Measurements from ENCODE around the gene PLVAP.
A peak's percentile ranks its signal among the peaks of the same experiment; 100 is the strongest.

The PLVAP gene

GRCh38 chr19:17348700-17349099 lies 28.4 kb downstream of the PLVAP start:
- TF ChIP-seq, protein P1, sequence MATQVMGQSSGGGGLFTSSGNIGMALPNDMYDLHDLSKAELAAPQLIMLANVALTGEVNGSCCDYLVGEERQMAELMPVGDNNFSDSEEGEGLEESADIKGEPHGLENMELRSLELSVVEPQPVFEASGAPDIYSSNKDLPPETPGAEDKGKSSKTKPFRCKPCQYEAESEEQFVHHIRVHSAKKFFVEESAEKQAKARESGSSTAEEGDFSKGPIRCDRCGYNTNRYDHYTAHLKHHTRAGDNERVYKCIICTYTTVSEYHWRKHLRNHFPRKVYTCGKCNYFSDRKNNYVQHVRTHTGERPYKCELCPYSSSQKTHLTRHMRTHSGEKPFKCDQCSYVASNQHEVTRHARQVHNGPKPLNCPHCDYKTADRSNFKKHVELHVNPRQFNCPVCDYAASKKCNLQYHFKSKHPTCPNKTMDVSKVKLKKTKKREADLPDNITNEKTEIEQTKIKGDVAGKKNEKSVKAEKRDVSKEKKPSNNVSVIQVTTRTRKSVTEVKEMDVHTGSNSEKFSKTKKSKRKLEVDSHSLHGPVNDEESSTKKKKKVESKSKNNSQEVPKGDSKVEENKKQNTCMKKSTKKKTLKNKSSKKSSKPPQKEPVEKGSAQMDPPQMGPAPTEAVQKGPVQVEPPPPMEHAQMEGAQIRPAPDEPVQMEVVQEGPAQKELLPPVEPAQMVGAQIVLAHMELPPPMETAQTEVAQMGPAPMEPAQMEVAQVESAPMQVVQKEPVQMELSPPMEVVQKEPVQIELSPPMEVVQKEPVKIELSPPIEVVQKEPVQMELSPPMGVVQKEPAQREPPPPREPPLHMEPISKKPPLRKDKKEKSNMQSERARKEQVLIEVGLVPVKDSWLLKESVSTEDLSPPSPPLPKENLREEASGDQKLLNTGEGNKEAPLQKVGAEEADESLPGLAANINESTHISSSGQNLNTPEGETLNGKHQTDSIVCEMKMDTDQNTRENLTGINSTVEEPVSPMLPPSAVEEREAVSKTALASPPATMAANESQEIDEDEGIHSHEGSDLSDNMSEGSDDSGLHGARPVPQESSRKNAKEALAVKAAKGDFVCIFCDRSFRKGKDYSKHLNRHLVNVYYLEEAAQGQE (IDR thresholded peaks at IDR 0.05; ENCODE audit: insufficient read depth in 1 of 2, low read depth in 2 of 2, low read length in 2 of 2), result no peak; a peak in 1 of 4 replicates
- TF ChIP-seq SIN3A (IDR thresholded peaks at IDR 0.05; ENCODE audit: borderline replicate concordance, insufficient read depth, low read length) (no peak), FOXP2 (optimal IDR thresholded peaks at IDR 0.05; ENCODE audit: borderline replicate concordance, extremely low read depth, extremely low read length, insufficient read depth) (peak; percentile 52), TAF1 (IDR thresholded peaks at IDR 0.05; ENCODE audit: borderline replicate concordance, insufficient read depth, low read length) (no peak), POLR2AphosphoS5 (IDR thresholded peaks at IDR 0.05; ENCODE audit: low read depth, low read length) (0 out of 2 replicates have a peak, but pooled peaks have one; percentile 39)

DNA sequence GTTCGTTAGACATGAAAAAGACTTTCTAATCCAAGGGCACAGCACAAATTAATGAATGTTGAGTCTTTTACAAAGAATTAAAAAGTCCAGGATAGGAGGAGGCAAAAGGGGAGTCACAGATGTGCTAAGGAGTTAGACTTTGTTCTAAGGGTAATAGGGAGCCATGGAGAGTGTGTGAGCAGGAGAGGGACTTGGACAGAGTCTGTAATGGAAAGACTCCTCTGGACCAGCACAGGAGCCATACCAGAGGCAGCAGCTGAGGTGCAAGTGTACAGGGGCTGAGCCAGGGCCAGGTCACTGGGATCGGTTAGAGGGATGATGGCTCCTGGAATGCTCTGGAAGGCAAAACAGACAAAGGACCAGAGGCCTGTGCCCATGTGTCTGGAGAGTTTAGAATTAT lies 29.3 kb downstream of the PLVAP start:
- no peak for TF ChIP-seq POLR2AphosphoS5 (IDR thresholded peaks at IDR 0.05; ENCODE audit: low read depth, low read length)
- TF ChIP-seq, protein P1 (IDR thresholded peaks at IDR 0.05; ENCODE audit: insufficient read depth in 1 of 2, low read depth in 2 of 2, low read length in 2 of 2), result no peak
- no peak for TF ChIP-seq SIN3A (IDR thresholded peaks at IDR 0.05; ENCODE audit: borderline replicate concordance, insufficient read depth, low read length)
- no peak for TF ChIP-seq FOXP2 (optimal IDR thresholded peaks at IDR 0.05; ENCODE audit: borderline replicate concordance, extremely low read depth, extremely low read length, insufficient read depth)
- TF ChIP-seq TAF1 (IDR thresholded peaks at IDR 0.05; ENCODE audit: borderline replicate concordance, insufficient read depth, low read length), result no peak

DNA sequence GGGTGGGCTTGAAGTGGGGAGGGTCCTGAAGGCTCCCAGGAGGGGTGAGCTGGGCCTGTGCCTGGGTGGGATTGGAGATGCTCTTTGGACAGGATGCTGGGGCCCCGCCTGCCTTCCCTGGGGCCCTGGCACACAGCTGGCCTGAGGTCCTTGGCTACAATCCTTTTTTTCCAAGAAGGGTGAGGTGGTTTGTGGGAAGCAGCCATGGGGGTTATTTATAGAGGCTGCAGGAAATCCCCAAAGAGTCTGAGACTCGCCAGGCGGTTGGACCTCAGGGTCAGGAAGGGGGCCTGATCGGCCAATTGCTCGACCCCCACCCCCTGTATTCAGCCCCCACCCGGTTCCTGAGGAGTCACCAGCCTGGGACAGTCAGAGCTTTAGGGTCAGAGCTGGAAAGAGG lies 29.8 kb downstream of the PLVAP start:
- TF ChIP-seq SIN3A (IDR thresholded peaks at IDR 0.05; ENCODE audit: borderline replicate concordance, insufficient read depth, low read length) (no peak), POLR2AphosphoS5 (IDR thresholded peaks at IDR 0.05; ENCODE audit: low read depth, low read length) (no peak), TAF1 (IDR thresholded peaks at IDR 0.05; ENCODE audit: borderline replicate concordance, insufficient read depth, low read length) (no peak)

GRCh38 chr19:17346109-17346671 lies 31.0 kb downstream of the PLVAP start:
- TF ChIP-seq SIN3A (IDR thresholded peaks at IDR 0.05; ENCODE audit: borderline replicate concordance, insufficient read depth, low read length), result no peak
- TF ChIP-seq, protein P1 (IDR thresholded peaks at IDR 0.05; ENCODE audit: insufficient read depth in 1 of 2, low read depth in 2 of 2, low read length in 2 of 2), result no peak
- TF ChIP-seq TAF1 (IDR thresholded peaks at IDR 0.05; ENCODE audit: borderline replicate concordance, insufficient read depth, low read length), result no peak
- peak; percentile 35 for TF ChIP-seq FOXP2 (optimal IDR thresholded peaks at IDR 0.05; ENCODE audit: borderline replicate concordance, extremely low read depth, extremely low read length, insufficient read depth)
- no peak for TF ChIP-seq POLR2AphosphoS5 (IDR thresholded peaks at IDR 0.05; ENCODE audit: low read depth, low read length)

DNA sequence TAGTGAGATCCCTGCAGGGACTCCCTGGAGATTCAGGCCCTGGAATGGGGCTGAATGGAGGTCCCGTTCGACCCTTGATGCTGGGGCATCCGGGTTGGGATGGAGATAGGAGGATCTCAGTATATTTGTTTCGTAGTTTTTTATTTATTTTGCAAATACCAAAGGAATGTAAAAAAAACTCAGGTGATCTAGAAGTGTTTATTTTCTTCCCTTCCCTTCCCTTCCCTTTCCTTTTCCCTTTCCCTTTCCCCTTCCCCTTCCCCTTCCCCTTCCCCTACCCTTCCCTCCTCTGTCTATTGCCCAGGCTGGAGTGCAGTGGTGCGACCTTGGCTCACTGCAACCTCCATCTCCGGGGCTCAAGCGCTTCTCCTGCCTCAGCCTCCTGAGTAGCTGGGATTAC lies 35.3 kb downstream of the PLVAP start:
- TF ChIP-seq, protein P1 (IDR thresholded peaks at IDR 0.05; ENCODE audit: insufficient read depth in 1 of 2, low read depth in 2 of 2, low read length in 2 of 2), result no peak
- TF ChIP-seq POLR2AphosphoS5 (IDR thresholded peaks at IDR 0.05; ENCODE audit: low read depth, low read length), result no peak
- TF ChIP-seq FOXP2 (optimal IDR thresholded peaks at IDR 0.05; ENCODE audit: borderline replicate concordance, extremely low read depth, extremely low read length, insufficient read depth), result no peak
- TF ChIP-seq SIN3A (IDR thresholded peaks at IDR 0.05; ENCODE audit: borderline replicate concordance, insufficient read depth, low read length), result no peak
- no peak for TF ChIP-seq TAF1 (IDR thresholded peaks at IDR 0.05; ENCODE audit: borderline replicate concordance, insufficient read depth, low read length)
